DLD1 (cell line): ENCODE data around the gene CPAMD8.
"Not testable (repeated sequence)": the region's sequence is repeated elsewhere in the genome, so short reads cannot be mapped to it uniquely, and the experiment has no call there.

Experiments used
- in situ Hi-C: cut with HindIII; loops from 2 replicates; pipeline ENCODE4 v1.10.0; 2017; ENCODE audit warnings: low sequenced_read_pairs

CPAMD8 gene

DNA sequence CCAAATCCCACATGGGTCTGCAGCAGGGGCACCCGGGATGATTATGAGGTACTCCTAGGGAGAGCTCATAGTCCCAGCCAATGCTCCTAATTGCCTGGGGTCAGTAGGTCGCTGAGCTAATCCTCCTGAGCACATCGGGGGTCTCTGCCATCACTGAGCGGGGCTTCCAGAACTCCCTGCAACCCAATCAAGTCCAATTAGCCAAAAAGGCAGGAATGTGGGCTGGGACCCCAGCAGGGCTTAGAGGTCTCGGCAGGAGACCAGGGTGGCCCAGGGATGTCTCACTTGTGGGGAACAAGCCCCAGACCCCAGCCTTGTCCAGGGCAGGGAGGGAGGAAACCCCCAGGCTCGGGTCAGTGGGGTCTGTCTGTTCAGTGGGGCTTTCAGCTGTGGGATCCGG lies 17.1 kb upstream of the CPAMD8 start:
- in situ Hi-C loops, result no loop called here

DNA sequence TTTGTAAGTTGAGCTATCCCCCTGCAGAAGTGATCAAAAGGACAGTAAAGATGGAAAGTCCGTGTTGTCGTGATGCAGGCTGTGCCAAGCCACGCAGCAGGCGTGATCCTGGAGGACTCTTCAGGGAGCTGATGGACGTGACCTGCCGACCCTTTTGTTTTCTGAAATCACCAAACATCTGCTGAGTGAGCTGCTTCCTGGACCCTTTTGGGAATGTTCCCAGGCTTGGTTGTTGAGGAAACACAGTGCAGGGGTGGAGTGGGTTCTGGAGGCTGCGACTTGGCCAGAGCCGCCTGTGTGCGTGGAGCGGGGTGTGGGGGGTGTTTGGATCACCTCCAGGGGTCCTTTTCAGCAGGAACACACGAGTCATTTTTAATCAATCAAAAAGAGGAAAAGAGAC lies 15.4 kb upstream of the CPAMD8 start:
- in situ Hi-C loops, result no loop called here

DNA sequence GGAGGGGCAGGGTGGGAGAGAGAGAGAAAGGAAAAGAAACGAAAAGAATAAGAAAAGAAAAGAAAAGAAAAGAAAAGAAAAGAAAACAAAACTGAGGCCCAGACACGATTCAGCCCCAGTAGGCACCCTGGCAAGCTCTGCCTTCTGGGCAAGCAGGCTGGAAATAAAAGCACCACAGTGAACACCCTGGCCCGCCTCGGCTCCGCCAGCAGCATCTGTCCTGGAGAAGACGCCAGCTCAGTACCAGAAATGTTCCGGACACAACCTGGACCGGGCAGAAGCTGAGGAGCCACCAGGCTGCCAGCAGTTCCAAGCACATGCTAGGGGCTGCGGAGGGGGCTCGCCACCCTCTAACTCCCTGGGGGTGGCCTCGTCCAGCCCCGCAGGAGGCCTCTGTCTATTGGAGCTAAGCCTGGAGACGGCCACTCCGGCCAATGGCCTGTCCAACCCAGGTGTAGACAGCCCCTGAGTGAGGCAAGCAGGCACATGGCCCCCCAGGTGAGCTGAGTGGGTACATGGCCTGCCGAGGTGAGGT lies 11.4 kb upstream of the CPAMD8 start:
- in situ Hi-C loops, result loop anchor here (10.0 kb wide), 2 partner anchors 127 to 213 kb away; partner anchors contain the start of gene SIN3B

DNA sequence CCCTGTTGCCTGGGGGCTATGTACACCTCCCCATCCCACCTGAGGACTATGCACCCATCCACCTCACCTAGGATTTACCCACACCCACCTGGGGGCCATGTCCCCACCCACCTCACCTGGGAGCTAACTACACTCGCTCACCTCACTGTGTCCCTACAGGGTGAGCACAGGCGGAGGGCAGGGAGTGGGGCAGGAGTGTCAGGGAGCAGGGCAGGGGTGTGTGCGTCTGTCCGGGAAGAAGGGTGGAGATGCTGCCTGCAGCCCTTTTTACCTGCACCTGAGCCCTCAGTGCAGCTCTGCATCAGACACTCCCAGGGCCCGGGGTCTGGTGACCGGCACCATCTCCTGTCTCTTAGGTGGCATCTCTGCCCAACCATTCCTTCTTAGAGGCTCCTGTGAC lies 10.6 kb upstream of the CPAMD8 start:
- in situ Hi-C loops, result loop anchor here (10.0 kb wide), 2 partner anchors 128 to 212 kb away; partner anchors contain the start of gene SIN3B

DNA sequence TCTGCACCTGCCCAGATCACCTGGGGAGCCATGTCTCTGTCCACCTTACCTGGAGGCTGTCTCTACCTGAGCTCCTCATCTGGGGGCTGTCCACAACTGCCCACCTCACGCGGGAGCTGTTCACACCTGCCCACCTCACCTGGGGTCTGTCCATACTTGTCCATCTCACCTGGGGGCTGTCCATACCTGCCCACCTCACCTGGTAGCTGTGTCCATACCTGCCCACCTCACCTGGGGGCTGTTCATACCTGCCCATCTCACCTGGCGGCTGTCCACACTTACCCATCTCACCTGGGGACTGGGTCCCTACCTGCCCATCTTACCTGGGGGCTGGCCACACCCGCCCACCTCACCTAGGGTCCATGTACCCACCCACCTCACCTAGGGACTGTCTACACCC lies 10.0 kb upstream of the CPAMD8 start:
- in situ Hi-C loops, result loop anchor here (10.0 kb wide), 2 partner anchors 128 to 212 kb away; partner anchors contain the start of gene SIN3B

DNA sequence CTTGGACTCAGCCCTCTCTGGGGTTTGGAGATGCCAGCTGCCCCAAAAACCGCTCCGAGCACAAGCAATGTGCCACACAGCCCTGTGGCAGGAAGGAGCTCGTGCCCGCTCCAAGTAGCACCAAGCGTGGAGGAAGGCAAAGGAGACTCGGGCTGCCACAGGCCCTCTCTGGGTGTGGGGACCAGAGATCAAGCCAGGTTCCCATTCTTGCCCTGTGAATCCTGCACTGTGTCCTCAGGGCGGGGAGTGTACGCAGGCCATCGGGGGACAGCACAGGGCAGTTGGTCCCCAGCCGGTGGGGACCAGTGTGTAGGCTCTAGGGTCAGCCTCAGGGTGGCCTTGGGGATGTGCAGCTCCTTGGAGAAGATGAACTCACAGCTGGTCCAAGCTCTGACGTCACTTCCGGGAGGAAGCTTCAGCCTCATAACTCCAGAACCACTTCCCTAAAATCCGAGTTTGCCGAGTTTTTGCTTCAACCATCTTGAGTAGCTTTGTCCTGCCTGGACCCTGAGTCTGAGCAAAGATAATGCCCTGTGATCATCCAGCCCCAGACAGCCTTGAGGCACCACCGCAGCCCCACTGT lies 9.3 kb upstream of the CPAMD8 start:
- in situ Hi-C loops, result loop anchor here (10.0 kb wide), 2 partner anchors 129 to 211 kb away; partner anchors contain the start of gene SIN3B

DNA sequence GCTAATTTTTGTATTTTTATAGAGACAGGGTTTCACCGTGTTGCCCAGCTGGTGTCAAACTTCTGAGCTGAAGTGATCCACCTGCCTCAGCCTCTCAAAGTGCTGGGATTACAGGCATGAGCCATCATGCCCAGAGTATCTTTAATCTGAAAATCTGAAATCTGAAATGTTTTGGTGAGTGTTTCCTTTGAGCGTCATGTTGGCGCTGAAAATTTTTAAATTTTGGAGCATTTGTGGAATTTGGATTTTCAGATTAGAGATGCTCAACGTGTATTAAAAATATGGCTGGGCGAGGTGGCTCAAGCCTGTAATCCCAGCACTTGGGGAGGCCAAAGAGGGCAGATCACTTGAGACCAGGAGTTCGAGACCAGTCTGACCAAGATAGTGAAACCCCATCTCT lies 5.1 kb upstream of the CPAMD8 start:
- in situ Hi-C loops, result loop anchor here (10.0 kb wide), 2 partner anchors 133 to 207 kb away; partner anchors contain the start of gene SIN3B

DNA sequence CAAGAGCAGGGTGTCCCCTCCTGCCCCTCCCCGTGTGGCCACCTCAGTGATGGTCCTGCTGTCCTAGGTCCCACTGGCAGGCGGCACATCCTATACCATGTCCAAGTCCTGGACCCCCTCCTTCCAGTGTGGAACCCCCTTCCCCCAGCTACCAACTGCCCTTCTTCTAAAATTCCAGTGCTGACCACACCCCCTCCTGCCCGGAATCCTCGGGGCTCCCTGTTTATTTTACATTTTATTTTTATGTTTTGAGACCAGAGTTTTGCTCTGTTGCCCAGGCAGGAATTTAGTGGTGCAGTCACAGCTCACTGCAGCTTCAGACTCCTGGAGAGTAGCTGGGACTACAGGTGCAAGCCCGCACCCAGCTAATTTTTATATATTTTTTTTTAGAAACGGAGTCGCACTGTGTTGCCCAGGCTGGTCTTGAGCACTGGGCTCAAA lies 945 bp upstream of the CPAMD8 start:
- in situ Hi-C loops, result no loop called here

DNA sequence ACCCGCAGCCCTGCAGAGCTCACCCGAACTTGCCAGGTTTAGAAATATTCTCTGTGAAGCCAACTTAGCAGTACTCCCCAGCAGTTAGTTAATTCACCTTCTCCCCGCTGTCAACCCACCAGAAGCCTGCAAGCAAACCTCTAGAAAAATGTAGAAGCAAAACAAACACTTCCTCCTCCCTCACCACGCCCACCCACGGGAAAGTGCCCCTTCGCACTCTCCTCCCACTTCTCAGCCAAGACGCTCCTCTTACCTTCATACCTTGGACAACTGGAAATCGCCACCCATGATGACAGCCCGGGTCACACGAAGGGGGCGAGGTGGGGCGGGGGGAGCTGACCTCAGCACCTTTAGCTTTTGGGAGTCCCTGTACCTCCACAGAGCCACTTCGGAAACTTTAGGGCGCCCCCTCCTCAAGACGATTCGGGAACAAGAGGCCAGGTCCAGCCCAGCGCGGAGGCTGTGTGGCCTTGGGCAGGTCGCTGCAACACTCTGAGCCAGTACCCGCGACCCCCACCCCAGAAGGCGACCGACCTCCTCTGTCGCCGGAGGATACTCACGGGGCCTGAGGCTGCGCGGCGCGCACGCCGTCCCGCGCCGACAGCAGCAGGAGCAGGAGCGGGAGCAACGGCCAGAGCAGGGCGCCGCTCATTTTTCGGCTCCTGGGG lies 485 bp downstream of the CPAMD8 start:
- in situ Hi-C loops, result no loop called here

DNA sequence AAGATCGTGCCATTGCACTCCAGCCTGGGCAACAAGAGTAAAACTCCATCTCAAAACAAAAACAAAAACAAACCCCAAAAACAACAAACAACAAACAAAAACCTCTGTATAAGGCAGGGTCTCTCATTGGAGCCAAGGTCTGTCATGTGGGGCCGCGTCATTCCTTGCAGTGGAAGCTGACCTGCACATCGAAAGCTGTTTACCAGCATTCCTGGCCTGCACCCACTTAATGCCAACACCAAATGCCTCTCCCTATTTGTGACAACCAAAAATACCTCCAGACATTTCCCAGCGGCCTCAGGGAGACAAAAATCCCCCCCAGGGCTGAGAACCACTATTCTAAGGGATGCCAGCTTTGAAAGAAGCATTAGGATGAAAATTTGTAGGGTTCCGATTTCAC lies 1.2 kb downstream of the CPAMD8 start:
- in situ Hi-C loops, result no loop called here

DNA sequence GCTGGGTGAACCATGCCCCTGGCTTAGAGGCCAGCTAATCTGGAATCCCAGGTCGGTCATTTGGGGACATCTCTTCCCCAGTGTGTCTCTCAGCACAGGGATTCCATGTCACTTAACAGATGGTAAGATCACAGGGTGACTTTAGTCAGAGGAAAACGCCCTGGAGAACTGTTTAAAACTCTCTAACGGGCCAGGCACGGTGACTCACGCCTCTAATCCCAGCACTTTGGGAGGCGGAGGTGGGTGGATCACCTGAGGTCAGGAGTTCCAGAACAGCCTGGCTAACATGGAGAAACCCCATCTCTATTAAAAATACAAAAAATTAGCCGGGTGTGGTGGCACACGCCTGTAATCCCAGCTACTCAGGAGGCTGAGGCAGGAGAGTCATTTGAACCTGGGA lies 1.7 kb downstream of the CPAMD8 start:
- in situ Hi-C loops, result not testable (repeated sequence)

DNA sequence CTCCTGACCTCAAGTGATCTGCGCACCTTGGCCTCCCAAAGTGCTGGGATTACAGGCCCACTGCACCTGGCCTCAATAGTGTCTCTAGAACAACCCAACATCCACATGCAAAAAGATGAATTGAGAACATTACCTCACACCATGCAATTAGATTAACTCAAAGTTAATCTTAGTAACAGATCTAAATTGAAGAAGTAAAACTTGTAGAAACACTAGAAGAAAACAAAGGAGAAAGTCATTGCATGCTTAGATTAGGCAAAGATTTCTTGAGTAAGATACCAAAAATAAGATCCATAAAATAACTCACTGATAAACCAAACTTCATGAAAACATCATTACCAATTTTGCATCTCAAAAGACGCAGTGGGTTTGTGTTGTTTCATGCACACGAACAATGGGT lies 2.8 kb downstream of the CPAMD8 start:
- in situ Hi-C loops, result no loop called here

DNA sequence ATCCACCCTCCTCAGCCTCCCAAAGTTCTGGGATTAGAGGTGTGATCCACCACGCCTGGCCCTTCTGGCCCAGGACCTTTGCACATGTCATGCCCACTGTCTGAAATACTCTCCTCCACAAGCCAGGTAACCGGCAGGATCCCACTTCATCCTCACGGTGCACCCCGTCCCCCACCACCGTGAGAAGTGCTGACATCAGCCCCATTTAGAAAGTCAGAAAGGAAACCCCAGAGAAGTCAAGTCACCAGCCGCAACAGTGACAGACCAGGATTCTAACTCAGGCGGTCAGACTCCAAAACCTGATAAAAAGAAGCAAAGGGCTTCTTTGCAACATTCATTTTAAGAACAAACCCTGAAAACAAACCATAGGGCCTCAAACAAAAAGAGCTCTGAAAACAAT lies 3.9 kb downstream of the CPAMD8 start:
- in situ Hi-C loops, result no loop called here

DNA sequence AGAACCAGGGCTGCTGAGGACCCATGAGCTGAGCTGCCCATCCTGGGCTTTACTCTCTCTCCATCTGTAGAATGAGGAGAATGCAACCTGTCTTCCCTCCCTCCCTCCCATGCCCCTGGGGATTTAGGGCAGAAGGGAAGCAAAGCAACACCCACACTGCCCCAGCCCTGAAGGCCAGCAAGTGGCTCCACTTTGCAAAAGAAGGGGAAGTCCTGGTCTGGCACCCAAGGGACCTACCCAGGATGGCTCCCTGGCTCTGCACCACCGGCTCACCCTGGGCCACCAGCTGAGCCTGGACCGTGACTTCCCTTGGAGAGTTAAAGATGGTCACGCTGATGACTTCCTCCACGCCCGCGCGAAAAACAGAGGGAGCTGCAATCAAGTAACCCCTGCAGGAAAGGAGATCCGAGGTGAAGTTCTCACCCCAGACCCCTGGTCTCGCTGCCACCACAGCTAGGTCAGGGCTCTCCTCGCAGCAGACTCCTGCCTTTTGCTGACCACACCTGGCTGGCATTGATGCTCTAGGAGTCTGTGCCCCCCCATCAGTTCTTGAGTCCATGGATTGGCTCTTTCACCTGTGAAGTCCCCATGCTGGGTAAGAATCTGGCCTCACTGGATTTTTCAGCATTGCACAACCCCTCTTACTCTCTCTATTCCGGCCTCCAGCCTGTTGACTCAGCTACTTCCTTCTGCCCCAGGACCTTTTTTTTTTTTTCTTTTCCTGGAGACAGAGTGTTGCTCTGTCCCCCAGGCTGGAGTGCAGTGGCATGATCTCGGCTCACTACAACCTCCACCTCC lies 4.6 kb downstream of the CPAMD8 start:
- in situ Hi-C loops, result no loop called here

DNA sequence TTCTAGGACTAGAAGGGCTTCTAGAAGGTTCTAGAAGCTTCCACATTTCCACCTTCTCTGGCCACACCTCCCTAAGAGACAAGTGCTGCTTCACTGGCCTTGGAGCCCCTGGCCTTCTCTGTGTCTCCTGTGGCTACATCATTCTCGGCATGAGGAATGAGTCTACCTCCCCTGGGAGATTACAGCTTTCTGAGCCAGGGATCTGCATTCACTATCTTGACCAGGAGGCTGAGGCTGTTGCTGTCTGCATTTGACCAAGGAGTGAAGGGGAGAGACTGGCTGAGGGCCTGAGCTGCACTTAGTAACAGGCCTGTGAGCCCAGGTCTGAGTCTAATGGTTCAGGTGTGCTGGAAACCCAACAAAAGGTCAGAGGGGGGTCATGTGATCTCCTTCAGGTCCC lies 5.3 kb downstream of the CPAMD8 start:
- in situ Hi-C loops, result no loop called here

DNA sequence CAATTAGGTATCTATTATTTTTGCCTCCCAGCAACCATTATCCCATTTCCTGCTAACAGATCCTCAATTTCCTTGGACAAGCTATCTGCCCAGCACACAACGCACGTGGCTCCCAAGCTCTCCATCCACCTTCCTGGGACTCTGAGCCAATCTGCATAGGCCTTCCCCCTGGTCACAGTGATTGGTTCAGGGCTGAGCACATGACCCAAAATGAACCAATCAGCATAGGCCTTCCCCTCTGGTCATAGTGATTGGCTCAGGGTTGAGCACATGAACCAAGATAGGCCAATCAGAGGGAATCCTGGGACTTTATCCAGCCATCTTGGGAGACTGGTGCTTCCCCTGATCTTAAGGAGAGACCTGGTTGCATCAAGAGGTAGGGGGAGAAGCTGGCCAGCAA lies 5.8 kb downstream of the CPAMD8 start:
- in situ Hi-C loops, result no loop called here

DNA sequence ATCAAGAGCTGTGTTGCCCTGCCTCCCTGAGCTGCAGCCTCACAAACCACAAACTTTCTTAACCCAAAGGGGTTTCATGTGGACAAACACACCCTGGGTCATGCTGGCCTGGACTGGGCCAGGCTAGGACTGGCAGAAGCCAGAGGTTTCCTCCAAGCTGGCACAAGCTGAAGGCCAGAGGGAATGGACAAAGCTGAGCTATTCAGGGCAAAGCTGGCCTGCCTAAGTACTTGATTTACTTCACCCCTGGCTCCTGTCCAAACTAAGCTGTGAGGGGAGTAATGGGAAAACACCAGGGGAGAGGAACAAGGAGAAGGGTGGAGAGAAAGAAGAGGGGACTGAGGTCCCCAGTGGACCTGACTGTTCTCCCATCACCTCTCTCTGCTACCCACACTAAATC lies 6.2 kb downstream of the CPAMD8 start:
- in situ Hi-C loops, result no loop called here

DNA sequence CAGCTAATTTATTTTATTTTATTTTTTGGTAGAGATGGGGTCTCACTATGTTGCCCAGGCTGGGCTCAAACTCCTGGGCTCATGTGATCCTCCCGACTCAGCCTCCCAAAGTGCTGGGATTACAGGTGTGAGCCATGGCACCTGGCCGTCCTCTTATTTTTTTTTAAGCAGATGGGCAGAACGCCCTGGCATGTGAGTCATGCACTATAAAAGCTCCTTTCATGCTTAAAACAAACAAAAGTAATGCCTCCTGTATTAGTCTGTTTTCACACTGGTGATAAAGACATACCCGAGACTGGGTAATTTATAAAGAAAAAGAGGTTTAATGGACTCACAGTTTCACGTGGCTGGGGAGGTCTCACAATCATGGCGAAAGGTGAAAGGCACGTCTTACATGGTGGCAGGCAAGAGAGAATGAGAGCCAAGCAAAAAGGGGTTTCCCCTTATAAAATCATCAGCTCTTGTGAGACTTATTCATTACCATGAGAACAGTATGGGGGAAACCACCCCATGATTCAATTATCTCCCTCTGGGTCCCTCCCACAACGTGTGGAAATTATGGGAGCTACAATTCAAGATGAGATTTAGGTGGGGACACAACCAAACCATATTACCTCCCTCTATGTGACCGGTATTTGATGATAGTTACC lies 12.3 kb downstream of the CPAMD8 start:
- in situ Hi-C loops, result not testable (repeated sequence)

DNA sequence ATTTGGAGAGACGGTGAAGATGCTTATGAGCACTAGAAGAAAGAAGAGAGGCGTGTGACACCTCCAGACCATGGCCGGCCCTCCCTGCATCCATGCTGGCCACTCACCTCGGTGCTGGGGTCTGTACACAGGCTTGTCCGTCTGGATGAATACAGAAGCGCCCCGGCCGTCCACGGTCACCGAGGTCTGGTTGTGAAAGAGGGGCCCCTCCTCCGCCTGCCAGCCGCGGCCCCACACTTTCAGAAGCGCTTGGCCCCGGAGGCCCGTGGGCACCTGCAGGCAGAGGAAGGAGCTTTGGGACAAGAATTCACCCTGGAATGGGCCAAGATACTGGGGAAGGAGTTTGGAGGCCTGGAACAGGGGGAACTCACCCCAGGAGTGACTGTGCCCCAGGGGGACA lies 15.1 kb downstream of the CPAMD8 start:
- in situ Hi-C loops, result no loop called here

DNA sequence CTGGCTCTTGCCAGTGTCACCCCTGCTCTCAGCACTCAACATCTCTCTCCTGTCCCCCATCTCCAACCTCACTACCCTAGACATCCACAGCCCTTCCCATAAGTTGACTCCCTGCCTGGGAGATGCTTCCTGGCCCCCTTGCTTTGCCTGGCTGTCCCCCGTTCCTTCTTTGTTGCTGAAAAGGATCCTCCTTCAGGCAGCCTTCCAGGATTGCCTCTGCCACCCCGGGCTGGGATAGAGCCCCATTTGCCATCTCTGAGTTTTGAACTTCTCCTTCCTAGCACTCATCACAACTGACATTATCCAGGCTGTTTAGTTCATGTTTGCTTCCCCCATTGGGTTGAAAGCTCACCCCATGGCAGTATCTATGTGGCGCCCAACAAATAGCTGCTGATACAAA lies 20.0 kb downstream of the CPAMD8 start:
- in situ Hi-C loops, result no loop called here

DNA sequence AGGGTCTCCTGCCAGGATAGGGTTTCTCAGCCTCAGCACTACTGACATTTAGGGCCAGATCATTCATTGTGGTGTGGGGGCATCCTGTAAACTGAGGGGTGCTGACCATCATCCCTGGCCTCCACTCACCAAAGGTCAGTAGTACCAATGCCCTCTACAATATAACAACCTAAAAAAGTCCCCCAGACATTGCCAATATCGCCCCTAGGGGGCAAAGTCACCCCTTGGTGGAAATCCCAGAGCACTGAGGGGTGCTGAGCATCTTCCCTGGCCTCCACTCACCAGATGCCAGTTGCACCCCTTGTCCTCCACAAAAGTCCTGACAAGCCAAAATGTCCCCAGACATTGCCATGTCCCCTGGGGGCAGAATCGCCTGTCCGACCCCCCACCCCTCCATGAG lies 21.6 kb downstream of the CPAMD8 start:
- in situ Hi-C loops, result no loop called here
